ENCODE results near the gene ZBTB7C.

ZBTB7C gene

DNA sequence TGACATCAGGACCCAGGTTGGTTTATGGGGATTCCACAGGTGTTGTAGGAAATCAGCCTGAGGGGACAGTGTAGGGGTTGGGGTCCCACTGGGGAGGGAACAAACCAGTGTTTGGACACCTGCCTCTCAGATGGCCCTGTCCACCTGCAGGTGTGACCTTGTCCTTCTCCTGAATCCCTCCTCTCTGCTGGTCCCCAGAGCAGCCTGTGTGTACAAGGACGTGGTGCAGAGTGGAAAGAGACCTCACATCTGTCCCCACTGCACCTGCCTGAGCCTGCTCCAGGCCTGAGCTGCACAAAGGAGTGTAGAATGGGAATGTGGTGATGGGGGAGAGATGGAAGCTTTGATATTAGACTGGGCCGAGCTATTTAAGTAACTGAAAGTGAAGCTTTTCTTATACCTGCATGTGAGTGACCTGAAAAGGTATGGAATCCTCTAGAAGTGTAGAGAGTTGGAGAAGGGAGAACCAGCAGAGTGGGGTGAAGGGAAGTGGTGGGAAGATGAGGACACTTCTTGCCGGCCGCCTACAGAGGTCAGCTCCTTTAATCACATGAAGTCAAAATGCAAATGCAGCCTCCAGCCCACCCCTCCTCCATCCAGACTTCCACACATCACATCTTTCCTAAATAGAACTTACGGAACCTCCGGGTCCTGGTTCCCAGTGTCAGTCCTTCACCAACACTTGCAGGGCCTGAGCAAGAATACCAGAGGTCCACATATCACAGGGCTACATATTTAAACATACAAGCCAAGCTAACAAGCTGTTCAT is 389.4 kb downstream of the ZBTB7C start:
- DNase-seq (ENCODE audit: low read depth), result no peak

DNA sequence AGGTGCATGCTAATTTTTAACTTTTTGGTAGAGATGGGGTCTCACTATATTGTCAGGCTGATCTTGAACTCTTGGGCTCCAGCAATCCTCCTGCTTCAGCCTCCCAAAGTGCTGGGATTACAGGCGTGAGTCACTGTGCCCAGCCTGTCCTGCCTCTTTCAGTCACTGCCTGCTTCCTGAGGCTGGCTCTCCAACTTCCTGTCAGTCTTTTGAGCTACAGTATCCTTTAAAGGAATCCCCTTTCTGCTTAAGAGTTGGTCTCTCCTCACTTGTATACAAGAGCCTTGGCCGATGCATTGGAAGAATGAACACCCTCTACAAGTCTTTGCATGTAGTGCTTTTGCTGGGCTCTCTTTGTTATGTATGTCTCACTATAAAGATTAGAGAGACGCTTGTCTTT is 390.3 kb downstream of the ZBTB7C start:
- no peak for DNase-seq (ENCODE audit: low read depth)

DNA sequence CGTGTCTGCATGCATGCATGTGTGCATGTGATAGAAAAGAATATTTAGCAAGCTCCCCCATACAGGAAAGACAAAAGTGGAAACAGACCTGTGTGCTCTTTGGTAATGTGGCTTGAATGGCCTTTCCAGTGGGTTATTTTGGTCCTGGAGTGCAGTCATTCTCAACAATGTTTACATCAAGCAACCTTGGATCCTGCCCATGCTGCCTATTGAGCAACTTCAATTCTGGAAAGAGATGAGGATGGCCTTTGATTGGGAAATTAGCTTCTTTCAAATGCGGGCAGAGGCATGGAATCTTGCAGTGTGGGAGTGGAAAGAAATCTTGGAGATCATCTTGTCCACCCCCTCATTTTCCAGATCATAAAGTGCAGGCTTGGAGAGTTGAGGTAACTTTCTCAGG is 391.5 kb downstream of the ZBTB7C start:
- DNase-seq (ENCODE audit: low read depth), result no peak

DNA sequence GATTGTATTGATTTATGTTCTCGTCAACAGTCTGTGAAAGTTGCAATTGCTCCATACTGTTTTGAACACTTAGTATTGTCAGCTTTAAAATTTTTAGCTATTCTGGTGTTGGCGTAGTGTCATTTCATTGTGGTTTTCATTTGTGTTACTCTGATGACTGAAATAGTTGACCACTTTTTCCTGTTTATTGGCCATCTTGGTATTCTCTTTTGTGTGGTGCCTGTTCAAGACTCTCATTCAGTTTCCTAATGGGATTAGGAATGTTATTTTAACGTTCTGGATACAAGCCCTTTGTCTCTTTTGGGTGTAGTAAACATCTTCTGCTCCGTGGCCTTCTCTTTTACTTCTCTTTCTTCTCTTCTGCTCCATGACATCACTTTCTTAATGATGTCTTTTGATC is 396.0 kb downstream of the ZBTB7C start:
- DNase-seq (ENCODE audit: low read depth), result no peak

DNA sequence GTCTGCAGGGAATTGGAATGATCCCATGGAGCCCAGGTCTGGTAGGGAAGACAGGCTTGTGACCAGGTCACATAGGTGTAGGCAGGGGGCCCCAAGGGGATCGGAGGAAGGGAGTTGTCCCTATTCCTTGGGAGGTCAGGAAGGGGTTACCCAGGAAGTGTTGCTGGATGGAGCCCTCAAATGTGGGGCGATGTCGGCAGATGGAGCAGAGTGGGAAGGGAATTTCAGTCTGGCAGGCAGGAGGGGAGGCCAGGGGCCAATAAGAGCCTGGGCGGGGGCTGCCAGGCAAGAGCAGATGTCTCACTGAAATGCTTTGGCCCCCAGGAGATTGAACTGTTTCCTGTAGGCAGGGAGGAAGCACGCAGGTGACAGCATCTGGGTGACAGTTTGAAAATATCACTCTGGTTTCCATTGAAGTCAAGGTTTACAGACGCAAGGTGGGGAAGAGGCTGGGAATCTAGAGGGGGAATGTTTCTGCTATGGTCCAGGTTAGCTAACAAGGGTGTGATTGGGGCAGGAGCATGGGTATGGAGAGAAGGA is 397.2 kb downstream of the ZBTB7C start:
- no peak for DNase-seq (ENCODE audit: low read depth)

DNA sequence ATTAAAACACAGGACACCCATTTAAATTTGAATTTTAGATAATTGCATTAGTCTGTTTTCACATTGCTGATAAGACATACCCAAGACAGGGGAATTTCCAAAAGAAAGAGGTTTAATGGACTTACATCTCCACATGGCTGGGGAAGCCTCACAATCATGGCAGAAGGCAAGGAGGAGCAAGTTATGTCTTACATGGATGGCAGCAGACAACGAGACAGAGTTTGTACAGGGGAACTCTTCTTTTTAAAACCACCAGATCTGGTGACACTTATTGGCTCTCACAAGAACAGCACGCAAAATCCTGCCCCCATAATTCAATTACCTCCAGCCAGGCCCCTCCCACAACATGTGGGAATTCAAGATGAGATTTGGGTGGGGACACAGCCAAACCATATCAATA is 398.9 kb downstream of the ZBTB7C start:
- DNase-seq (ENCODE audit: low read depth), result no peak

DNA sequence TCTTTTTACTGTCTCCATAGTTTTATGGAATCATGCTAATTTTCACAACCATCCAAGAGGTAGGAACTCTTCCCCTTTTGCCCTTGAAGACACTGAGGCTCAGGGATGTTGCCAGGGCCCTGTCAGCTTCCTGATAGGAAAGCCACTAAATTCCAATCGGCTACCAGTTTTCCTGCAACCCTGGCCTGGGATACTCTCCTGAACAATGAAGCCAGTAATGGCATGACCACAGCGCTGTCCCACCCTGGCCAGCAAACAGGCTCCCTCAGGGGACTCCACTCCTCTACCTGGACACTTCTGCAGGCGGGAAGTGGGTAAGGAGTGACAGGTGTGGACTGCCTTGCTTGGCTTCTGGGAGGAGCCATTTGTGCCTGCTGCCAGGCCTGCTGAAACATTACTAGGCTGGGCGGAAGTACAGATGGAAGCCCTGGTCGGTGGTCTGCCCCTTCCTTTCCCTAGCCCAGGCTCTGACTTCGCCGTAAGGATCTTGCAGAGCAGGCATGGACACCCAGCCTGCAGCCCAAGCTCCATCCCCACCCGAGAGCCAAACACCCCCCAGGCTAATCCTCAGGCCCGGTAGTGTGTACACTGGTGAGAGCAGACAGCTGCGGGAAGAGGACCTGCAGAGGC is 400.0 kb downstream of the ZBTB7C start:
- no peak for DNase-seq (ENCODE audit: low read depth)

DNA sequence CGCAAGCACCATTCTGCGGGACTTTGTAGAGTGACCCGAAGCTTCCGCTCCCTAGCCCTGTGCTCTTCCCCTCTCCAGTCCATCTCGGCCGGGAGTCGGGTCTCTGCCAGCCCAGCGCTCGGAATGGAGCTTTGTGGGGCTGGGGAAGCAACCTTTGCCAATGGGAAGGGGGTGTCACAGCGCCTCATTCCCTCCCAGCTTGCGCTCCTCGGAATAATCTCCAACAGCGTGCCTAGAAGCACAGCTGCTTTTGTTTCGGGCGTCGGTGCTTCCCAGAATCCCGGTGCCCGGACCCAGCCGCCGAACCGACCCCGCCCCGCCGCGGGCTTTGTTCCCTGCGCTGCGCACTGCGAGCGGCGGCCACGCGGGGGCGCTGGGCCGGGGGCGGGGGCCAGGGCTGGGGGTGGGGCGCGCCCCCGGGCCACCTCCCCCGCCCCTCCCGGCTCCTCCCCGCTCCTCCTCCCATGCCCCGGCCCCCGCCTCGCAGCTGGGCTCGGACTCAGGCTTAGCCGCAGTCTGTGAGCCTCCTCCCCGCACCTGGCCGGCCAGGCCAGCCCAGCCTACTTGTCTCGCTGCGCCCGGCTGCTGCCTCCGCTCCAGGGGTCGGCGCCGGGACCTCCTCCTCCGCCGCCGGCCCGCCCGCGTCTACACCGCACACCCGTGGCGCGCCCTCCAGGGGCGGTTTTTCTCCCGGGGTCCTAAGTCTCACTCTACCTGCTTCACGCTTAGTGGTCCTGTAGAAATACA is 401.1 kb downstream of the ZBTB7C start:
- DNase-seq (ENCODE audit: low read depth), result peak; percentile 39

DNA sequence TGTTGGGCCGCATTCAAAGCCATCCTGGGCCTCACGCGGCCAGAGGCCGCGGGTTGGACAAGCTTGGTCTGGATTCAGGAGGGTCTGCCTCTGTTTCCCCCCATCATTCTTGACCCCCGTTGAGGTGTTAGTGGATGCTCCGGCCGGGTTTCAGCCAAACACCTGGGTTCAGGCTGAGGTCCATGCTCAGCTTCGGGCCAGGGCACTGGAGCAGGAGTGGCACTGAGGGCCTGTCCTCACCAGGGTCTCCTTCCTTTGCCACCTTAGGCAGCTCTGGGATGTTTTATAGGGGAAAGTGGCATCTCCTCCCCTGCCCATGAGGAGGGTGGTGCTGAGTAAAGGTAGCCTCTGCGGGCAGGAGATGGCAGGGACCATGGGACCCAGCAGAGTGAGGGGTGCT is 401.8 kb downstream of the ZBTB7C start:
- DNase-seq (ENCODE audit: low read depth), result no peak

DNA sequence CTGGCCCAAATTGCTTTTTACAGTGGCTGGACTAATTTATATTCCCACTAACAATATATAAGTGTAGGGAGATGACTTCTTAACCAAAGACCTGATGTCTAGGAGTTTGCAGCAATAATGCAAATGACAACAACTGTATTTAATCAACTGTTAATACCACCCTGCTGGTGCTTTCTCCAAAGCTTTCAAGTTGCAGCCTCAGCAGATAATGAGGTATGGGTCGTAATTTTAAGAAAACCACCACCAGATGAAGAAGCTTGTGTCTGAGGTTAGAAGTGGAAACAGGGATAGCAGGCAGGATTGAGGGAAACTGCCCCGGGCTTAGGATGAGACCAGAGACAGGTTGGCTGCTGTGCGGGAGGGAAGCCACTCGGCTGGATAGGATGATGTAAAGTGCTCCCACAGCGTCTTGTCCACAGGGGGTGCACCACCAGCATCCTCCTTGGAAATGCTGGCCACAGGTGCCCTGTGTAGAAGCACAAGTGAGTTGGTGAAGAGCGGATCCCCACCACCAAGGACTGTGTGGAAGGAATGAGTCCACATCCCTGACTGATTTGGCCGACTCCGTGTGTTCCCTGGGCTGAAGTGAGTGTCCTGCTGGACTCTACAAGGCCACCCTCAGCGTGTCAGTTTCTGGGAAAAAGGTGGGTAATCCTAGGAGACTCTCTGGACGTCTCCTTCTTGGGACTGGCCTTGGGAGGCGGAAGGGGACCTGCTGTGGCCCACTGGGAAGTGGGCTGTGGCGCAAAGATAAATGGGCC is 402.6 kb downstream of the ZBTB7C start:
- no peak for DNase-seq (ENCODE audit: low read depth)

DNA sequence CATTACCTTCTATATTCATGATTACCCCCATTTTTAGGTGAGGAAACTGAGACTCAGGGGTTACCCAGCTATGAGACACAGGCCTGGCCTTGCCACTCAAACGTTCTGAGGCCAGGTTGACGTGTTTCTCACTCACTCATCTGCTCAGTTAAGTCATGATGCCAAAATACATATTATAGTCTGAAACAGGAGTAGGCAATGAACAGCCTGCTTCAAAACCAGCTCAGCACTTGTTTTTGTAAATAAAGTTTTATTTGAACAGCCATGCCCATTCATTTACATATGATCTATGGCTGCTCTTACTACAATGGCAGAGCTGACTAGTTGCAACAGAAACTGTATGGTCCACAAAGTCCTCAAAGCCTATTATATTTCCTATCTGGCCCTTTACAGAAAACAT is 404.6 kb downstream of the ZBTB7C start:
- DNase-seq (ENCODE audit: low read depth), result no peak

DNA sequence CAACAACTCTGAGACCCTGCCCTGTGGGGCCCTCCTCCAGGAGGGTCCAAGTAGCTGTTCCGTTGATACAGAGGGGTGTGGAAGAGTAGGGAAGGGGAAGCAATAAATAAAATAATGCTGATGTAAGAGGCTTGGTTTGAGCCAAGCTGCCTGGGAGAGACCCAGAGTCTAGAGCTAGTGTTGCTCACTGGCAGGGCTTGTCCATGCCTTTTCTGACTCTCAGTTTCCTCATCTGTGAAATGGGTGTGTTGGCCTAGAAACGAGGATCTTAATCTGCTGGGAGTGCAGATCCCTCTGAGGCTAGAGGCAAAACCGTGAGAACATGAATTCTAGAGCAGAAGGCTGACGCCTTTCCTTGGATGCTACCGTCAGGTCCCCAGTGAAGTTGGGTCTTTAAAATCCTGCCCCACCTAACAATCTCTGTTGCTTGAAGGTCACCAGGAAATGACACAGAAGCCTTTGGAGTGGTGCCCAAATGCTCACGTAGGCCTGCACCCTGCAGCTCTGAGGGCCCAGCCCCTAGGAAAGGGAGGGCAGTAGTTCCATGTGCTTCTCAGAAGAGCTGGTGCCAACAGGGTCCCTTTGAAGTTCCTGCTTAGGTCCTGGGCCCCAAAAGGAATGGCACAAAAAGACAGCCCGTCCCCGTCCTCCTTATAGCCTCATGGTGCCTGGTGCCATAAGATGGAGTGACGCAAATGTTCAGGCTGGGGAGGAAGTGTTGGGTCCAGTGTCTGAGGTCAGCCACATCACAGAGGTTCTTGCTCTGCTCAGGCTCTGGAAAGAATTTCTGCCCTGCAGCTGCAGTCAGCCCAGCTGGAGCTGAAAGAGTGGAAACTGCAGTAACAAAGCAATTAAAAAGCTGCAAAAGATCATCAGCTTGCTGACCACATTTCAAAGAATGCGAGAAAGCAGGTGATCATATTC is 405.5 kb downstream of the ZBTB7C start:
- DNase-seq (ENCODE audit: low read depth), result no peak

DNA sequence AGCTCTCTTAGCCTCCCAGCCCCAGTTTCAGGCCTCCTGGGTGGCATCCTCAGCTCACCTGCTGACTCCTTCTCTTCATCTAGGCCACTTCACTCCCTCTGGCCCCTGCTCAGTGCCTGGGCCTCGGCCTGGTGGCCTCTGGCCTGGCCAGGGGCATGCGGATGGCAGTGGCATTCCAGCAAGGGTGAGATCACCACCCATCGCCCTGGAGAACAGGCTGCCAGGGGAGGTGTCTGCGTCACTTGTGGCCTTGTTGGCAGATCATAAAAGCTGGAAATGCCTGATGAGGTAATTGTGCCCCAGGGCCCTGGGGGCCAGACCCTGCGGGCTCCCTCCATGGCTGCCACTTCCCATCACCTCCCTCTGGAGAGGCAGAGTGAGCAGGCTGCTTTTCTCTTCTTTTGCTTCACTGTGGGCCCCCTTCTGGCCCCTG is 406.2 kb downstream of the ZBTB7C start:
- no peak for DNase-seq (ENCODE audit: low read depth)

DNA sequence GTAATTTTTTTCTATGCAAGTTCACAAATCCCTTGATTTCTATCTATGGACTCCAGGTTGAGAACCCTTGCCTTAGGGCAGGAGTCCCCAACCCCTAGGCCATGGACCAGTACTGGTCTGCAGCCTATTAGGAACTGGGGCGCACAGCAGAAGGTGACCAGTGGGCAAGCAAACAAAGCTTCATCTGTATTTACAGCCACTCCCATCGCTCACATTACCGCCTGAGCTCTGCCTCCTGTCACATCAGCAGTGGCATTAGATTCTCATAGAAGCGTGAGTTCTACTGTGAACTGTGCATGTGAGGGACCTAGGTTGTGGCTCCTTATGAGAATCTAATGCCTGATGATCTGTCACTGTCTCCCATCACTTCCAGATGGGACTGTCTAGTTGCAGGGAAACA is 408.5 kb downstream of the ZBTB7C start:
- DNase-seq (ENCODE audit: low read depth), result no peak

DNA sequence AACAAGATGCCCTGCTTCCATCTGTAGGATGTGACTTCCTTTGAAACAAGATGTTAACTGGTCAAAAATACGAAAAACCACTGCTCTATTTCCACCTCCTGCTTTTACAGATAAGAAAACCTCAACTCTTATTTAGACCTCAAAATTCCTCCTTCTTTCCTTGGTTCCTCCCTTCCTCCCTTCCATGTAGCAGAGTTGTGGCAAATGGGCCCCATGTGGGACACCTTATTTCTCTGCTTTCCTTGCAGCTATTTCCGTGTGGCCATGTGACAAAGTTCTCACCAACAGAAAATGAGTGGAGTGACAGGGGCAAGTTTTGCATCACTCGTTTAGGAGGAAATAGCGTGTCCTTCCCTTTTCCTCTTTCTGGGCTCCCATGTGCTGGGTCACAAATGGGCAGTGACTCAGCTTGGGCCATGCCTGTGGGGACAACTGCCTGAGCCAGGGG is 409.4 kb downstream of the ZBTB7C start:
- DNase-seq (ENCODE audit: low read depth), result no peak

DNA sequence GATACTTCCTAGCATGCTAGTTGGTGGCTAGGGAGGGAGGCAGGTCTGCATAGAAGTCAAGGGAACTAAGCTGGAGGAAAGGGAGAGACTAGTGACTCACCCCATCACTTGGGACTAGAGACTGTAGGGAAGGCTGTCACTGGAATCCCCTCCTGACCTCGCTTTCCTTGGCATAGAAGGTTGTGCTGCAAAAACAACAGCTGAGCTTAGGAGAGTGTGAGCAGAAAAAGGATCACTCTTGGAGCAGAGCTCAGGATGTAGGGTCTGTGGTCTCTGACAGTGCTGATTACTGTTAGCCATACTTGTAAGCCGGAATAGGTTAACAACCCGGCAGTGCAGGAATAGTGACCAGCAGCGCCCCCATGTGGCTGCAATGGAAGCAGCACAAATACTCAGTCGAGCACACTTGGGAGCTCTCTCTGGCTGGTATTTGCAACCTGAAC is 411.8 kb downstream of the ZBTB7C start:
- DNase-seq (ENCODE audit: low read depth), result no peak

DNA sequence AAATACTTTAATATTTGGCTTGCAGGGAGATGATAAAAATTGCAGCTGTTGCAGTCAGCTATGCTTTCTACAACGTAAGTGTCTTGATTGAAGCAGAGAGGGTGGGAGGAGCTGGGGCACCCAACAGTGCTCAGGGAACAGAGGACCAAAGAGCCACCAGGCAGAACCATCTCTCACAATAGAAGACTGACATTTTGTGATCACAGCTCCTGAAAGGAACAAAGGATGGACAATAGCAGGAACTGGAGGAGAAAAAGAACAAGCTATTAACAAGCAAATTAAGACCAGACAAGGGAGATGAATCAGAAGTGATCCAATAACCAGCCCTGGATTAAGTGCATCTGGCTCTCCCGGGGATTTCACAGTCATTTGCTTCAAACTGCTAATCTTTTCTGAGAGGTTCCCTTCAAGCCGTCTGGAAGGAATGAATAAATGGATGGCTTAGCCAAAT is 413.1 kb downstream of the ZBTB7C start:
- DNase-seq (ENCODE audit: low read depth), result no peak

DNA sequence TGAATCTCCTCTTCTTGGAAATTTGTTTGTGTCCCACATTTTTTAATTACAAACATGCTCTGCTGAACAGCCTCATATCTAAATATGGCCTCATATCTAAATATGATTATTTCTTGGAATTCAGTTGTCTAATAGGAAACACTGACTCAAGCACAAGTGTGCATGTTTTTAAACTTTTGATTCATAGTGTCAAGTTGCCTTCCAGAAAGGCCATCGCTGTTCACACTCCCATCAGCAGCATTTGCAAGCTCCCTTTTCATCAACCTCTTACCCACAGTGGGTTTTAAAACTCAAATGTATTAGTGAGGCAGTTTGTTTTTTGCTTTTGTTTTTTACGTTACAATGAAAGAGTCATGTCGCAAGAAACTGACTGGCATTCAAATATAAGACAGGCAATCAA is 413.5 kb downstream of the ZBTB7C start:
- no peak for DNase-seq (ENCODE audit: low read depth)

DNA sequence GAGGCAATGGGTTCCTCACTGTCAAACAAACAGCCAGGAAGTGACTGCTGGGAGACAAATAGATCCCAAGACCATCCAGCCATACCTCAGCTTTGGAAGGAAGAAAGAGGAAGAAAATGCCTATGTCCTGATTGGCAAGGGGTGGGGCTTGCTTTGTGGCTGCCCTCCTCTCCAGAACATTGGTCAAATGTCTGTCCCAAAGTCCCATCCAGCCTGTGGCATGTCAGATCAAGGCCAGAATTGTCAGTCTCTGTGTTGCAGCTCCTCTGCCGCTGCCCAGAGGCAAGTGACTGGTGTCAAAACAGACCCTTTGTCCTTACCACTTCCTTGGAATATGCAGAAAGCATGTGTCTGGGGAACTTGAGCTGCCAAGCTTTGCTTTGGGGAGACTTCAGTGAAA is 415.8 kb downstream of the ZBTB7C start:
- DNase-seq (ENCODE audit: low read depth), result no peak

DNA sequence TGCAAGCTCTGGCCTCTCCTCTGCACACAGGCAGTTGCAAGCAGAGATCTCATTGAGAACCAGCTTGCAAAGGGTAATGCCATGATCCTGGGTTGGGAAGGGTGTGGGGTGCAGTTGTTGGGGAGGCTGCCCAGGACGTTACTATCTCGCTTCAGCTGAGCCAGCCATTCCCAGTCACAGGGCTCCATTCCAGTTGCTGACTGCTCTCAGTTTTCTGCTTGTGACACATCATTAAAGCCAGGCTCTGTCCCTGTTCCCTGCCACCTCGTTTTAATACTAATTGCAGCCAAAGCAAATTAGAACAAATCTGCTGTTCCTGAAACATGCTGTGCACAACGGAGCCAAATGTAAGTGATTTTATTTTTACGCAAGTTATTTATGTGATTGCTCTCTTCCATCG is 416.2 kb downstream of the ZBTB7C start:
- no peak for DNase-seq (ENCODE audit: low read depth)

DNA sequence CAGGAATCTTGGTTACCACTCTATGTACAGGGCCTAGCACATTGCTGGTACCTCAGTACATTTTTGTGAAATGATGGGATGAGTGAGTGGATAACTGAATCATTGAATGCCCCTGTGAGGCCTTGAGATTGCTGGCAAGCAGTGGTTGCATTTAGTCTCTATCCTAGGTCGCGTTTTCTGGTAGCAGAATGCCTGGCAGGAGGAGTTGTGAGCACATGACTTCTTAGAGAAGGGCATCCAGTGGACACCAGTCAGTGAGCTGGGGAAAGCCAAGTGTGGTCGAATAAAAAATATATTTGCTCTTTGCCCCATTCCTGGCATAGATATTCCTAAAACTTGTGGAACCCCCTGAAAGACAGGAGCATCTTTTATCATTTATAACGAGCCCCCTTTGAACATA is 416.9 kb downstream of the ZBTB7C start:
- DNase-seq (ENCODE audit: low read depth), result no peak
